Natural killer cell (primary cell): ENCODE results near the gene CACNG7. TPM values are rescaled to one million over a fixed set of nuclear protein-coding genes. Genes with fewer than 3 reads are reported as not detected.

Source experiments
- ATAC-seq, 3 donors: fragments of 150-1000 bp in 2 of 3; fragments of 200-7000 bp in 1 of 3; cut with Tn5 transposase; 1 replicate in 1 of 3; 2 replicates in 2 of 3; pipeline ENCODE4 v1.10.0; 2021; ENCODE audit warnings: mild to moderate bottlenecking in 2 of 3, moderate library complexity in 2 of 3
- DNase-seq, 2 donors: peaks; one replicate each; pipeline versions ENCODE4 v3.0.0 to v3.0.0-alpha.2; 2013 to 2021; ENCODE audit warnings: mixed read lengths in 1 of 2
- H3K27ac ChIP-seq: one replicate; pipeline ENCODE4 v1.5.1; 2013; ENCODE audit warnings: mild to moderate bottlenecking, low read length
- H3K27me3 ChIP-seq: one replicate; pipeline ENCODE4 v1.6.1; 2013; ENCODE audit warnings: low read length; ENCODE audit not compliant: control insufficient read depth, insufficient read depth
- H3K36me3 ChIP-seq: one replicate; pipeline ENCODE4 v1.6.1; 2013; ENCODE audit warnings: low read length; ENCODE audit not compliant: control insufficient read depth, insufficient read depth
- H3K4me1 ChIP-seq: one replicate; pipeline ENCODE4 v1.6.1; 2013; ENCODE audit warnings: low read length; ENCODE audit not compliant: control insufficient read depth, insufficient read depth
- H3K4me3 ChIP-seq: one replicate; pipeline ENCODE4 v1.5.1; 2013; ENCODE audit warnings: low read length
- H3K9me3 ChIP-seq: one replicate; pipeline ENCODE4 v1.6.1; 2013; ENCODE audit warnings: low read length; ENCODE audit not compliant: control insufficient read depth, insufficient read depth
- H3K27ac Mint-ChIP-seq, 2 donors: one replicate each; pipeline ENCODE4 v1.8.0; 2022; ENCODE audit warnings: mild to moderate bottlenecking in 2 of 2, mixed read lengths in 2 of 2, moderate library complexity in 1 of 2
- H3K27me3 Mint-ChIP-seq, 2 donors: one replicate each; pipeline ENCODE4 v1.8.0; 2022; ENCODE audit warnings: low read depth in 2 of 2, mixed read lengths in 2 of 2
- H3K36me3 Mint-ChIP-seq: one replicate; pipeline ENCODE4 v1.8.0; 2022; ENCODE audit warnings: mixed read lengths
- H3K4me1 Mint-ChIP-seq, 2 donors: one replicate each; pipeline ENCODE4 v1.8.0; 2022; ENCODE audit warnings: mixed read lengths in 2 of 2
- H3K4me3 Mint-ChIP-seq: one replicate; pipeline ENCODE4 v1.8.0; 2022; ENCODE audit warnings: mild to moderate bottlenecking, moderate library complexity, mixed read lengths
- H3K9me3 Mint-ChIP-seq, 2 donors: one replicate each; pipeline ENCODE4 v1.8.0; 2022; ENCODE audit warnings: mixed read lengths in 2 of 2
- CTCF ChIP-seq: fragments of 200-600 bp; IDR thresholded peaks from one replicate; pipeline ENCODE4 v1.8.0; 2022; ENCODE audit warnings: antibody characterized with exemption
- WGBS: methylation state at CpG from one replicate; pipeline ENCODE4 v1.1.7; 2013; ENCODE audit warnings: missing lambda C conversion rate; ENCODE audit not compliant: insufficient coverage; 5-methylcytosine and 5-hydroxymethylcytosine counted together
- intact Hi-C: fragments of 100-400 bp; cut with micrococcal nuclease; formaldehyde crosslinking; loops from one replicate; pipeline ENCODE4 v1.14.2; 2022
- total RNA-seq, 4 donors: library from RNA; stranded (reverse); fragments of 120-200 nt in 1 of 4; gene quantifications; one replicate each; pipeline versions ENCODE4 v1.2.3 to v1.2.4, GENCODE V29; 2013 to 2022

The CACNG7 gene
- total RNA-seq, 3 donors from 2014 or later (not counting 1 experiment from before 2014, with no cell fraction given), result not detected

- Histone ChIP-seq H3K9me3 (no peaks in the 10 kb centered on the region), H3K4me3 (no peak overlapping the region), H3K36me3 (no peaks in the 10 kb centered on the region), H3K4me1 (no peaks in the 10 kb centered on the region), H3K27ac (no peak overlapping the region), H3K27me3 (peaks cover 8% of the 10 kb centered on the region)
- H3K27ac Mint-ChIP-seq, result no peak overlapping the region
- H3K27me3 Mint-ChIP-seq, result peaks cover 21 to 25% of the 10 kb centered on the region in 2 donors
- H3K9me3 Mint-ChIP-seq, result no peaks in the 10 kb centered on the region
- TF ChIP-seq CTCF, result no peak
- no peak overlapping the region for H3K4me3 Mint-ChIP-seq
- H3K36me3 Mint-ChIP-seq, result no peaks in the 10 kb centered on the region
- DNase-seq, result no peak
- 9% methylated on average over 9 of the region's 11 CpGs for WGBS
- no peak for ATAC-seq
- no peaks in the 10 kb centered on the region for H3K4me1 Mint-ChIP-seq
- intact Hi-C loops, result no loop called here
These were observed 42.4 kb downstream of the CACNG7 start for GRCh38 chr19:53951436-53951835.

DNA sequence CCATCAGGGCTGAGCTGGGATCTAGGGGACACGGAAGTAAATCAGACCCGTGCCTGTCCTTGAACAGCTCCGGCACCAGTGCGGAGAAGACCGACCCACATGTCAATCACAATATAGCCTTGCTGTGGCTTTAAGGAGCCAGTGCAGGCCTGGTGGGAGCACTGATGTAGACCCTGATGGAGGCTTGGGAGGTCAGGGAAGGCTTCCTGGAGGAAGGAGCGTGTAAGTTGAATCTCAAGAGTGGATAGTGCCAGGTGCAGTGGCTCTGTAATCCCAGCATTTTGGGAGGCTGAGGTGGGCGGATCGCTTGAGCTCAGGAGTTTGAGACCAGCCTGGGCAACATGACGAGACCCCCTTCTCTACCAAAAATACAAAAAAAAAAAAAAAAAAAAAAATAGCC is 42.9 kb downstream of the CACNG7 start:
- Mint-ChIP-seq H3K27me3 (peaks cover 20 to 30% of the 10 kb centered on the region in 2 donors), H3K9me3 (no peaks in the 10 kb centered on the region), H3K4me3 (no peak overlapping the region), H3K4me1 (no peaks in the 10 kb centered on the region), H3K27ac (no peak overlapping the region), H3K36me3 (no peaks in the 10 kb centered on the region)
- ATAC-seq (no peak), DNase-seq (no peak)
- Histone ChIP-seq H3K9me3 (no peaks in the 10 kb centered on the region), H3K4me1 (no peaks in the 10 kb centered on the region), H3K36me3 (no peaks in the 10 kb centered on the region), H3K27ac (no peak overlapping the region), H3K4me3 (no peak overlapping the region), H3K27me3 (peaks cover 8% of the 10 kb centered on the region)
- intact Hi-C loops, result no loop called here
- 85% methylated on average over 6 of the region's 9 CpGs for WGBS
- TF ChIP-seq CTCF, result no peak

DNA sequence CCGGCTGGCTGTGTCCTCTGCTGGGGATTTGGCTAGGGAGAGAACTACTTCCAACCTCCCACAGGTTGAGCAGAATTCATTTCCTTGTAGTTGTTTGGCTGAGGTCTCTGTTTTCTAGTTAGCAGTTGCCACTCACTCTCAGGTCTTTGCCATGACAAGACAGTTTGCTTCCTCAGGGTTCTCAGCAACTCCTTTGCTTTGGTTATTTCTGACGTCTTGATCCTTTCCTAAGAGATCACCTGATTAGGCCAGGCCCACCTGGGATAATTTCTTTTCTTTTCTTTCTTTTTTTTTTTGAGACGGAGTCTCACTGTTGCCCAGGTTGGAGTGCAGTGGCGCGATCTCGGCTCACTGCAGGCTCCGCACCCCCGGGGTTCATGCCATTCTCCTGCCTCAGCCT is 44.3 kb downstream of the CACNG7 start:
- TF ChIP-seq CTCF, result no peak
- no peaks in the 10 kb centered on the region for H3K9me3 ChIP-seq
- H3K4me1 ChIP-seq, result no peaks in the 10 kb centered on the region
- 83% methylated on average over 7 of the region's 8 CpGs for WGBS
- Mint-ChIP-seq H3K27me3 (peaks cover 24 to 39% of the 10 kb centered on the region in 2 donors), H3K36me3 (no peaks in the 10 kb centered on the region), H3K9me3 (no peaks in the 10 kb centered on the region), H3K4me3 (no peak overlapping the region), H3K4me1 (peaks cover 0 to under 1% of the 10 kb centered on the region in 2 donors), H3K27ac (no peak overlapping the region)
- intact Hi-C loops, result no loop called here
- no peaks in the 10 kb centered on the region for H3K36me3 ChIP-seq
- H3K27me3 ChIP-seq, result peaks cover 15% of the 10 kb centered on the region
- DNase-seq, result no peak
- ATAC-seq, result no peak
- H3K4me3 ChIP-seq, result no peak overlapping the region
- H3K27ac ChIP-seq, result no peak overlapping the region

DNA sequence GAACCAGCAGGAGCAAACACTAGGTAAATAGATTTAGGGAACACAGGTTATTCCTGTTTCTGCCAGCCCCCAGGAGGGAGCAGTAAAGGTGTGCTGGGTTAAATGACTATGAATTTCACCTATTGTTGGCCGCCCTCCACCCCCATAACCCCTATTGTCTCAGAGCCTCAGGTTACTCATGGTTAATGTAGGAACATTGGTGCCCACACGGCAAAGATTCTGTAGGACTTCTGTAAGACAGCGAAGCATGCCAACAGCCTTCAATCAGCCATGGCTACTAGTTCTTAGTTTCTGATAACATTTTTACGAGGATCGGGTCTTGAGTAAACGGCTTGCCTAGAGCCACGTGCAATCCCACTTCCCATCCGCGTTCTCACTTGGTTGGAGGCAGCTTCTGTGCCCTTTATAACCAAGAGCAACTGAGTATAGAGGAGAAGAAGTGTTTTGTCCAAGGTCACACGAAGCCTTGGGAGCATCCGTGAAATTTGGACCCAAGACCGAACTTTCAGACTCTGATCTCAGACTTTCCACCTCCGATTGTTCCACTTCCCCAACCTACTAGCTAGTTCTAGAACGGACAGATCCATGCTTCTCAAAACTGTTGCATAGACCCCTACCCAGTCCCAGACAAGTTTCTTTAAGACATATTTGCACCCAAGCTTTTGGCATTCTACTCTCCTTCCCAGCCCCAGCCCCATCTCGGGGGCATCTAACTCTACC is 48.5 kb downstream of the CACNG7 start:
- Histone ChIP-seq H3K27ac (no peak overlapping the region), H3K4me3 (no peak overlapping the region), H3K9me3 (no peaks in the 10 kb centered on the region), H3K27me3 (peaks cover 35% of the 10 kb centered on the region), H3K4me1 (no peaks in the 10 kb centered on the region), H3K36me3 (no peaks in the 10 kb centered on the region)
- Mint-ChIP-seq H3K4me1 (peaks cover 0 to 16% of the 10 kb centered on the region in 2 donors), H3K27me3 (peaks cover 53 to 69% of the 10 kb centered on the region in 2 donors), H3K4me3 (no peak overlapping the region), H3K36me3 (no peaks in the 10 kb centered on the region), H3K9me3 (peaks cover 0 to 2% of the 10 kb centered on the region in 2 donors), H3K27ac (no peak overlapping the region)
- TF ChIP-seq CTCF, result no peak
- intact Hi-C loops, result no loop called here
- DNase-seq (no peak), ATAC-seq (no peak)
- WGBS, result 9% methylated on average over 14 of the region's 15 CpGs
